Smooth muscle cell (in vitro differentiated cells): ENCODE measurements around the gene BBS9. TPM values are rescaled to one million over a fixed set of nuclear protein-coding genes. Genes with fewer than 3 reads are reported as not detected.

Source experiments
- DNase-seq: peaks from one replicate; lab custom pipeline; 2025; ENCODE audit not compliant: unreplicated experiment; lab: John Stamatoyannopoulos, UW
- H2AFZ ChIP-seq: fragments of 200-600 bp; sonication (generic); 2 replicates; pipeline ENCODE4 v1.6.0; 2016; ENCODE audit warnings: antibody characterized with exemption, low read depth, mild to moderate bottlenecking
- H3F3A ChIP-seq: fragments of 200-600 bp; sonication (generic); 2 replicates; pipeline ENCODE4 v1.6.0; 2017; ENCODE audit warnings: antibody characterized with exemption, low read depth
- H3K27ac ChIP-seq: fragments of 200-600 bp; sonication (generic); 2 replicates; pipeline ENCODE4 v1.5.1; 2016; ENCODE audit warnings: low read depth, mild to moderate bottlenecking
- H3K27me3 ChIP-seq: fragments of 200-600 bp; sonication (generic); 2 replicates; pipeline ENCODE4 v1.6.1; 2016; ENCODE audit warnings: low read depth, mild to moderate bottlenecking
- H3K36me3 ChIP-seq: fragments of 200-600 bp; sonication (generic); 2 replicates; pipeline ENCODE4 v1.5.1; 2016; ENCODE audit warnings: low read depth
- H3K4me1 ChIP-seq: fragments of 200-600 bp; sonication (generic); 2 replicates; pipeline ENCODE4 v1.5.1; 2016; ENCODE audit warnings: low read depth
- H3K4me2 ChIP-seq: fragments of 200-600 bp; sonication (generic); 2 replicates; pipeline ENCODE4 v1.6.0; 2016; ENCODE audit warnings: mild to moderate bottlenecking
- H3K4me3 ChIP-seq: fragments of 200-600 bp; sonication (generic); 2 replicates; pipeline ENCODE4 v1.5.1; 2016; ENCODE audit warnings: mild to moderate bottlenecking
- H3K79me2 ChIP-seq: fragments of 200-600 bp; sonication (generic); 2 replicates; pipeline ENCODE4 v1.6.0; 2016; ENCODE audit warnings: low read depth, mild to moderate bottlenecking
- H3K9ac ChIP-seq: fragments of 200-600 bp; sonication (generic); 2 replicates; pipeline ENCODE4 v1.6.0; 2016; ENCODE audit warnings: low read depth
- H3K9me3 ChIP-seq: fragments of 200-600 bp; sonication (generic); replicated peaks from 2 replicates; pipeline ENCODE4 v1.5.1; 2016; ENCODE audit warnings: low read depth
- H4K20me1 ChIP-seq: fragments of 200-600 bp; sonication (generic); 2 replicates; pipeline ENCODE4 v1.6.0; 2016; ENCODE audit warnings: low read depth
- CTCF ChIP-seq: fragments of 200-600 bp; sonication (generic); IDR thresholded peaks from 2 replicates; pipeline ENCODE4 v1.5.1; 2017; ENCODE audit warnings: borderline replicate concordance, mild to moderate bottlenecking, antibody characterized with exemption; ENCODE audit not compliant: insufficient read depth, poor library complexity, severe bottlenecking
- WGBS: methylation state at CpG from one replicate; pipeline ENCODE4 v1.1.7; 2016; ENCODE audit warnings: low lambda C conversion rate; 5-methylcytosine and 5-hydroxymethylcytosine counted together
- polyA plus RNA-seq: library from polyadenylated mRNA; unstranded; fragments of >200 nt; fragmentation: Nextera tagmentation; extraction: Ambion mirVana; gene quantifications from 2 replicates; pipeline ENCODE4 v1.2.1, GENCODE V29; 2016
- total RNA-seq: library from RNA; depleted of rRNA; stranded (reverse); fragments of >200 nt; gene quantifications from 2 replicates; pipeline ENCODE4 v1.2.3, GENCODE V29; 2014

Gene BBS9
- total and polyA plus RNA-seq, 2 experiments from 2014 or later: 12.8 to 19.6 TPM

GRCh38 chr7:33579673-33579960 lies 450.3 kb downstream of the BBS9 start:
- no peak overlapping the region for H3K4me2 ChIP-seq
- H3K9ac ChIP-seq: no peak overlapping the region
- H3K27ac ChIP-seq: no peak overlapping the region
- no peak for TF ChIP-seq CTCF
- H3F3A ChIP-seq: no peaks in the 10 kb centered on the region
- H3K9me3 ChIP-seq: no peaks in the 10 kb centered on the region
- no peaks in the 10 kb centered on the region for H3K27me3 ChIP-seq
- H3K4me3 ChIP-seq: no peak overlapping the region
- H3K4me1 ChIP-seq: no peaks in the 10 kb centered on the region
- DNase-seq: no peak
- no peaks in the 10 kb centered on the region for H3K79me2 ChIP-seq
- no peaks in the 10 kb centered on the region for H4K20me1 ChIP-seq
- no peak overlapping the region for H2AFZ ChIP-seq
- no peaks in the 10 kb centered on the region for H3K36me3 ChIP-seq

GRCh38 chr7:33581236-33581635 lies 451.9 kb downstream of the BBS9 start:
- no peak for DNase-seq
- WGBS: 72% methylated on average over 3 of the region's 3 CpGs
- no peak overlapping the region for H3K4me3 ChIP-seq
- H3K27me3 ChIP-seq: no peaks in the 10 kb centered on the region
- H4K20me1 ChIP-seq: no peaks in the 10 kb centered on the region
- H3K36me3 ChIP-seq: no peaks in the 10 kb centered on the region
- no peaks in the 10 kb centered on the region for H3K9me3 ChIP-seq
- H3K4me1 ChIP-seq: no peaks in the 10 kb centered on the region
- H2AFZ ChIP-seq: no peak overlapping the region
- H3F3A ChIP-seq: no peaks in the 10 kb centered on the region
- H3K4me2 ChIP-seq: no peak overlapping the region
- H3K27ac ChIP-seq: no peak overlapping the region
- H3K79me2 ChIP-seq: no peaks in the 10 kb centered on the region
- no peak for TF ChIP-seq CTCF
- no peak overlapping the region for H3K9ac ChIP-seq

GRCh38 chr7:33582104-33582503 lies 452.7 kb downstream of the BBS9 start:
- H3K4me2 ChIP-seq: no peak overlapping the region
- no peak for TF ChIP-seq CTCF
- no peaks in the 10 kb centered on the region for H3K79me2 ChIP-seq
- no peak for DNase-seq
- no peak overlapping the region for H3K4me3 ChIP-seq
- no peaks in the 10 kb centered on the region for H3K27me3 ChIP-seq
- no peaks in the 10 kb centered on the region for H3K9me3 ChIP-seq
- no peaks in the 10 kb centered on the region for H3F3A ChIP-seq
- no peak overlapping the region for H3K9ac ChIP-seq
- no peaks in the 10 kb centered on the region for H4K20me1 ChIP-seq
- 94% methylated on average over 1 of the region's 1 CpG for WGBS
- H3K27ac ChIP-seq: no peak overlapping the region
- H3K36me3 ChIP-seq: no peaks in the 10 kb centered on the region
- no peaks in the 10 kb centered on the region for H3K4me1 ChIP-seq
- H2AFZ ChIP-seq: no peak overlapping the region

- WGBS: 87% methylated on average over 1 of the region's 1 CpG
- Histone ChIP-seq H3K4me3 (no peak overlapping the region), H3K36me3 (no peaks in the 10 kb centered on the region), H3K27me3 (no peaks in the 10 kb centered on the region), H3K27ac (no peak overlapping the region), H3K4me1 (no peaks in the 10 kb centered on the region), H4K20me1 (no peaks in the 10 kb centered on the region), H2AFZ (no peak overlapping the region), H3K79me2 (no peaks in the 10 kb centered on the region), H3K9ac (no peak overlapping the region), H3K4me2 (no peak overlapping the region), H3F3A (no peaks in the 10 kb centered on the region), H3K9me3 (no peaks in the 10 kb centered on the region)
- DNase-seq: no peak
- TF ChIP-seq CTCF: no peak
These were observed 453.2 kb downstream of the BBS9 start for GRCh38 chr7:33582533-33582932.
